Glutamatergic neuron (in vitro differentiated cells): Measurements from ENCODE around the gene CBR3. TPM values are rescaled to one million over a fixed set of nuclear protein-coding genes. Genes with fewer than 3 reads are reported as not detected.

ENCODE experiments used
- DNase-seq: peaks from one replicate; pipeline ENCODE4 v3.0.0; 2022
- H3K27ac Mint-ChIP-seq: one replicate; pipeline ENCODE4 v1.8.0; 2020; ENCODE audit warnings: mild to moderate bottlenecking, mixed read lengths, inconsistent platforms; ENCODE audit not compliant: unreplicated experiment
- H3K27me3 Mint-ChIP-seq: one replicate; pipeline ENCODE4 v1.8.0; 2020; ENCODE audit warnings: mild to moderate bottlenecking, moderate library complexity, mixed read lengths, inconsistent platforms; ENCODE audit not compliant: unreplicated experiment
- H3K36me3 Mint-ChIP-seq: one replicate; pipeline ENCODE4 v1.8.0; 2020; ENCODE audit warnings: mild to moderate bottlenecking, mixed read lengths, inconsistent platforms; ENCODE audit not compliant: unreplicated experiment
- H3K4me1 Mint-ChIP-seq: one replicate; pipeline ENCODE4 v1.8.0; 2020; ENCODE audit warnings: mild to moderate bottlenecking, low read depth, mixed read lengths, inconsistent platforms; ENCODE audit not compliant: unreplicated experiment
- H3K4me3 Mint-ChIP-seq: one replicate; pipeline ENCODE4 v1.8.0; 2020; ENCODE audit warnings: mild to moderate bottlenecking, mixed read lengths, inconsistent platforms; ENCODE audit not compliant: unreplicated experiment
- H3K9me3 Mint-ChIP-seq: one replicate; pipeline ENCODE4 v1.8.0; 2020; ENCODE audit warnings: mild to moderate bottlenecking, moderate library complexity, mixed read lengths, inconsistent platforms; ENCODE audit not compliant: unreplicated experiment
- CTCF ChIP-seq: fragments of 200-600 bp; sonication (generic); IDR thresholded peaks from one replicate; pipeline ENCODE4 v1.5.0; 2021; ENCODE audit not compliant: partially characterized antibody, unreplicated experiment
- total RNA-seq: library from RNA; stranded (reverse); fragmentation: NEBNext Ultra II Directional; extraction: Animal tissue kit (Norgen Biotek cat#: 25700); gene quantifications from one replicate; pipeline ENCODE4 v1.2.1, GENCODE V29; 2021; ENCODE audit not compliant: unreplicated experiment

The CBR3 gene
- total RNA-seq, 1 donor from 2014 or later = not detected

DNA sequence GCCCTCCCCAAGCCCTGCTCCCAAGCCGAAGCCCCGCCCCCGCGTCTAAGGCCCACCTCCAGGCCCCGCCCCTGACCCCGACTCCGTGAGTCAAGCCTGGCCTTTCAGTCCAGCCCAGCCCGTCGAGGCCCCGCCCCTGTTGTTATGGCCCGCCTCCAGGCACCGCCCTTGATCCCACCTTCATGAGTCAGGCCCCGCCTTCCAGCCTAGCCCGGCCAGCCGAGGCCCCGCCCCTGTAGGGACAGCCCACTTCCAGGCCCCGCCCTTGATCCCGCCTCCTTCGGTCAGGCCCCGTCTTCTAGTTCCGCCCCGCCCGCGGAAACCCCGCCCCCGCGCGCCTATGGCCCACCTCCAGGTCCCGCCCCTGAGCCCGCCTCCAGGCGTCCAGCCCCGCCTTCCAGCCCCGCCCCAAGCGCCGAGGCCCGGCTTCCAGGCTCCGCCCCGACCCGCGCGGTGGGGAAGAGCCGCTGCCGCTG, 21.5 kb downstream of the CBR3 start:
- H3K36me3 Mint-ChIP-seq = no peaks in the 10 kb centered on the region
- peak; percentile 100 for DNase-seq
- H3K27me3 Mint-ChIP-seq = peaks cover 3% of the 10 kb centered on the region
- H3K4me1 Mint-ChIP-seq = peaks cover 4% of the 10 kb centered on the region
- no peak for TF ChIP-seq CTCF
- H3K27ac Mint-ChIP-seq = no peak overlapping the region
- peak overlapping the region; percentile 64 for H3K4me3 Mint-ChIP-seq
- H3K9me3 Mint-ChIP-seq = peaks cover 8% of the 10 kb centered on the region

DNA sequence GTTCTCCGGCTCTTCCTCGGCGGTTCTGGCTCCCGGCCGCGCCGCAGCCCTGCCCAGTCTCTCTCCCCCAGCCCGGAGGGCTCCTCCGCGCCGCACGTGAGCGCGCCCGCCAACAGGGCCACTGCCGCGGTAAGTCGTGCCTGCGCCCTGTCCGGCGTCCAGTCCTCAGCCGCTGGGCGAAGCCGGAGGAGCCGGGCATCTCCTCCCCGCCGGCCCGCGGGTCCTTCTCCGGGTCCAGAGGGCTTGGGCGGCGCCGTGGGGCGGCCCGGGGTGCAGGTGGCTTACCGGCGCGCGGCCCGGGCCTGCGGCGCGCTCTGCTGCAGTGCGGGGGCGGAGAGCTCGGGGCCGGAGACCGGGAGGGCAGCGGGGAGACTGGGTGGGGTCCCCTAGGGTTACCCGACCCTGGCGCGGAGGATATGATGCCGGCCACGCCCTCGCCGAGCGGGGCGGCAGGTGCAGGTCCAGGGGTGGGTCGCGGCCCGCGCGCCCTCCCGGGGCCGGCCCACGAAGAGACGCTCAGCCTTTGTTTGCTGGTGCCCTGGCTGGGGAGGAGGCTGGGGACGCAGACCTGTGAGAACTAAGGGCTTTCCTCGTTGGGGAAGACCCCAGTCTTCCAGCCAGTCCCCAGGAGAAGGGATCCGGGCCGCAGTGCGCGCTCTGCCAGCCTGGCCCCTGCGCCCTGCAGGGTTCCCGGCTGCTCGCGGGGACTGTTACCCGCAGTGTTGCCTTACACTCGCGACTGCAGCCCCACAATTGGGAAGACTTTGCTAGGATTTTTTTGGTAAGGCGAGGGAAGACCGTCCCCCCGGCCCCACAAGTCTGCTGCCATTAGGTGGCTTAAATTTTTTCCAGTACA, 22.2 kb downstream of the CBR3 start, which contains the start of gene DOP1B:
DOP1B (plus strand) TSS at position 10 of the 856 bp plus-strand sequence. CDS start 7,910 bp downstream, outside the sequence.
- Mint-ChIP-seq H3K27ac (peak within 1 kb of the TSS; percentile 57), H3K4me1 (peaks cover 4% of the 10 kb centered on the region), H3K36me3 (no peaks in the 10 kb centered on the region), H3K9me3 (peaks cover 8% of the 10 kb centered on the region), H3K27me3 (peaks cover 3% of the 10 kb centered on the region), H3K4me3 (peak within 1 kb of the TSS; percentile 82)
- DNase-seq = peak; percentile 65
- no peak for TF ChIP-seq CTCF

DNA sequence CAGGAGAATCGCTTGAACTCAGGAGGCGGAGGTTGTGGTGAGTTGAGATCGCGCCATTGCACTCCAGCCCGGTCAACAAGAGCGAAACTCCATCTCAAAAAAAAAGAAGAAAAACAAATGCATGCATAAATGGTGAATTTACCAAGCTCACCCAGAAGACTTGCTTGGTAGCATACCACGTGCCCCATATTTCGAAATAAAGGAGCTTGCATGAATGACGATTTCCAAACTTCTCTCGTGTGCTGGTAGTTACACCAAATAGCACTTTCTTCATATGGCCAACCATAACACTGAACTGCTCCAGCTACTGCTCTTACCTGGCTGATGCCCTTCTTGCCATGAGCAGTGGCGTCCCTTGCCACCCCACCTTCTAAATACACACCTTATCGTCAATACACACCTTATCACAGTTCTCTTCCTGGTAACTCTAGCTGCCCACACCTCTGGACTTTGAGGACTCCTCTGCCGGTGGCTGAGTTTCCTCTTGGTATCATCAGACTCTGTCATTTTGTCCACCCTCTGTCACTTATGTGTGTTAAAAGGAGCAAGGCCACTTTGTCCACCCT, 24.6 kb downstream of the CBR3 start:
- H3K4me1 Mint-ChIP-seq = peaks cover 7% of the 10 kb centered on the region
- no peak overlapping the region for H3K27ac Mint-ChIP-seq
- no peak overlapping the region for H3K4me3 Mint-ChIP-seq
- DNase-seq = no peak
- H3K36me3 Mint-ChIP-seq = no peaks in the 10 kb centered on the region
- peaks cover 7% of the 10 kb centered on the region for H3K27me3 Mint-ChIP-seq
- peaks cover 9% of the 10 kb centered on the region for H3K9me3 Mint-ChIP-seq
- no peak for TF ChIP-seq CTCF

- Mint-ChIP-seq H3K27ac (no peak overlapping the region), H3K9me3 (peaks cover 8% of the 10 kb centered on the region)
- DNase-seq = no peak
These were observed 25.9 kb downstream of the CBR3 start for GRCh38 chr21:36160850-36161178.

More at GRCh38 chr21:36160850-36161178, 25.9 kb downstream of the CBR3 start:
- H3K27me3 Mint-ChIP-seq = peaks cover 4% of the 10 kb centered on the region
- no peak overlapping the region for H3K4me3 Mint-ChIP-seq
- no peak for TF ChIP-seq CTCF
- H3K4me1 Mint-ChIP-seq = peaks cover 7% of the 10 kb centered on the region
- no peaks in the 10 kb centered on the region for H3K36me3 Mint-ChIP-seq
